ENCODE measurements around the gene HACD2. TPM values are rescaled to one million over a fixed set of nuclear protein-coding genes. Genes with fewer than 3 reads are reported as not detected.

The HACD2 gene
- total RNA-seq, 1 experiment from 2014 or later: 27.4 TPM

DNA sequence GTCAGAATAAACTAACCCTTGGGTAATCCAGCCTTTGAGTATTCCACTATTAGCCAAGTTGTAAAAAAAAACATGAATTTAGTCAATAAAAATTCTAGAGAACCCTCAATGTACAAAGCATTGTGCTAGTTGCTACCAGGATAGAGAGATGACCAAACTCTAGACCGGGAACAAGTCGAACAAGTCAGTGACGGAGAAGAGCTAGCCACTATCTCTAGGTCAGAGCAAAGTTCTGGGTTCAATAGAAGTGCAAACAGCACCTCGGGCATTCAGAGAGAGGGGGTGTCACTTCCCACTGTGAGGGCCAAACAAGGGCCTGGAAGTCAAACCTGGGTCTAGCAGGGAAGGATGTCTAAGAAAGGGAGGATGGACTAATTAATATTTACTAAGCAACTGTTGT lies 133.7 kb downstream of the HACD2 start:
- Mint-ChIP-seq H3K36me3 (ENCODE audit: insufficient read depth in 1 of 3, low read depth in 3 of 3) (no peaks in the 10 kb centered on the region; a peak in 1 of 7 replicates), H3K27ac (no peak overlapping the region), H3K4me1 (peaks cover 5 to 7% of the 10 kb centered on the region in 2 experiments; a peak in 3 of 4 replicates), H3K9me3 (0 out of 5 replicates have a peak, but pooled peaks cover 0 to 2% of the 10 kb centered on the region in 2 experiments), H3K27me3 (ENCODE audit: low read depth) (peaks cover 59% of the 10 kb centered on the region), H3K4me3 (no peak overlapping the region)
- Histone ChIP-seq H3K27ac (ENCODE audit: insufficient read length, low read depth, low read length) (no peak overlapping the region), H3K56ac (ENCODE audit: insufficient read length, low read depth, low read length) (no peak overlapping the region), H4K91ac (ENCODE audit: insufficient read length, low read depth, low read length) (no peak overlapping the region), H2BK20ac (ENCODE audit: low read depth, low read length, poor library complexity, severe bottlenecking) (no peak overlapping the region), H3K4me1 (ENCODE audit: insufficient read depth, low read length) (no peaks in the 10 kb centered on the region), H2BK12ac (ENCODE audit: insufficient read length, low read depth, low read length) (no peak overlapping the region), H3K23me2 (ENCODE audit: insufficient read length, low read depth, low read length, poor library complexity, severe bottlenecking) (peaks cover 9% of the 10 kb centered on the region), H4K8ac (replicated peaks; ENCODE audit: insufficient read length, low read depth, low read length) (no peak overlapping the region), H3K4me2 (ENCODE audit: insufficient read depth, insufficient read length, low read length) (no peak overlapping the region), H2AFZ (ENCODE audit: low read length) (no peak overlapping the region), H3K4ac (ENCODE audit: low read depth, low read length) (no peak overlapping the region), H3K79me1 (ENCODE audit: insufficient read depth, low read depth, low read length, poor library complexity, severe bottlenecking) (no peaks in the 10 kb centered on the region), H3K9ac (ENCODE audit: extremely low read depth, insufficient read length, low read length) (no peak overlapping the region), H2BK15ac (ENCODE audit: low read depth, low read length) (no peak overlapping the region), H3K79me2 (ENCODE audit: insufficient read depth, low read length) (no peaks in the 10 kb centered on the region), H3K18ac (ENCODE audit: insufficient read length, low read depth, low read length) (no peak overlapping the region), H2AK5ac (ENCODE audit: insufficient read length, low read length) (no peak overlapping the region), H3K27me3 (ENCODE audit: insufficient read depth, low read length) (peaks cover 9% of the 10 kb centered on the region; the same call in 1 of the 2 replicates), H3K23ac (ENCODE audit: insufficient read length, low read depth, low read length) (no peak overlapping the region), H4K5ac (ENCODE audit: insufficient read length, low read depth, low read length) (no peak overlapping the region), H3T11ph (ENCODE audit: low read length) (no peak overlapping the region), H2BK5ac (ENCODE audit: insufficient read length, low read length) (no peak overlapping the region), H4K20me1 (ENCODE audit: control insufficient read depth, insufficient read depth, insufficient read length) (no peaks in the 10 kb centered on the region), H2BK120ac (ENCODE audit: low read depth, low read length, poor library complexity, severe bottlenecking) (no peak overlapping the region), H3K14ac (ENCODE audit: insufficient read depth, low read length) (no peak overlapping the region), H3K9me3 (ENCODE audit: control insufficient read depth, low read depth, low read length) (no peaks in the 10 kb centered on the region)
- no CpG with 5 or more reads among the region's 4 CpGs for WGBS (ENCODE audit: extremely low coverage, insufficient read length, low lambda C conversion rate)
- TF ChIP-seq, protein P1, sequence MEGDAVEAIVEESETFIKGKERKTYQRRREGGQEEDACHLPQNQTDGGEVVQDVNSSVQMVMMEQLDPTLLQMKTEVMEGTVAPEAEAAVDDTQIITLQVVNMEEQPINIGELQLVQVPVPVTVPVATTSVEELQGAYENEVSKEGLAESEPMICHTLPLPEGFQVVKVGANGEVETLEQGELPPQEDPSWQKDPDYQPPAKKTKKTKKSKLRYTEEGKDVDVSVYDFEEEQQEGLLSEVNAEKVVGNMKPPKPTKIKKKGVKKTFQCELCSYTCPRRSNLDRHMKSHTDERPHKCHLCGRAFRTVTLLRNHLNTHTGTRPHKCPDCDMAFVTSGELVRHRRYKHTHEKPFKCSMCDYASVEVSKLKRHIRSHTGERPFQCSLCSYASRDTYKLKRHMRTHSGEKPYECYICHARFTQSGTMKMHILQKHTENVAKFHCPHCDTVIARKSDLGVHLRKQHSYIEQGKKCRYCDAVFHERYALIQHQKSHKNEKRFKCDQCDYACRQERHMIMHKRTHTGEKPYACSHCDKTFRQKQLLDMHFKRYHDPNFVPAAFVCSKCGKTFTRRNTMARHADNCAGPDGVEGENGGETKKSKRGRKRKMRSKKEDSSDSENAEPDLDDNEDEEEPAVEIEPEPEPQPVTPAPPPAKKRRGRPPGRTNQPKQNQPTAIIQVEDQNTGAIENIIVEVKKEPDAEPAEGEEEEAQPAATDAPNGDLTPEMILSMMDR (conservative IDR thresholded peaks at IDR 0.05): no peak
- DNase-seq: no peak

Measured in H9 (cell line).